GM21717 (cell line): ENCODE measurements around the gene GPR35.
"Not testable (repeated sequence)": the region's sequence is repeated elsewhere in the genome, so short reads cannot be mapped to it uniquely, and the experiment has no call there.

Source experiments
- ATAC-seq: cut with Tn5 transposase; IDR thresholded peaks from one replicate; pipeline ENCODE4 v1.9.1; 2021; ENCODE audit warnings: mild to moderate bottlenecking, moderate library complexity; ENCODE audit not compliant: unreplicated experiment

Gene GPR35

DNA sequence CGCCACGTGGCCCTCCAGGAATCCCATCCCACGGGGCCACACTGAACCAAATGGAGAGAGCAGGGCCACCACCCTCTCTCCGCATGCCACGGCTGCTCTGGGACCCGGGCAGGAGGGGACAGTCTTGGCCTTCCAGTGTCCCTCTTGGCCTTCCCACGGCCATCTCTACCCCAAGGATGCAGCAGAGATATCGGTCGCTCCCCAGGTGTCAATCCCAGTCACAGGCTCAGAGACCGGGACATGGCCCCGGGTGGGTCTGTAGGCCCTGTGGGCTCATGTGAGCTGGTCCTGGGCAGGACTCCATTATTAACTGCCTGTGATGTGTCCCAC lies 23.5 kb upstream of the GPR35 start:
- ATAC-seq = no peak

DNA sequence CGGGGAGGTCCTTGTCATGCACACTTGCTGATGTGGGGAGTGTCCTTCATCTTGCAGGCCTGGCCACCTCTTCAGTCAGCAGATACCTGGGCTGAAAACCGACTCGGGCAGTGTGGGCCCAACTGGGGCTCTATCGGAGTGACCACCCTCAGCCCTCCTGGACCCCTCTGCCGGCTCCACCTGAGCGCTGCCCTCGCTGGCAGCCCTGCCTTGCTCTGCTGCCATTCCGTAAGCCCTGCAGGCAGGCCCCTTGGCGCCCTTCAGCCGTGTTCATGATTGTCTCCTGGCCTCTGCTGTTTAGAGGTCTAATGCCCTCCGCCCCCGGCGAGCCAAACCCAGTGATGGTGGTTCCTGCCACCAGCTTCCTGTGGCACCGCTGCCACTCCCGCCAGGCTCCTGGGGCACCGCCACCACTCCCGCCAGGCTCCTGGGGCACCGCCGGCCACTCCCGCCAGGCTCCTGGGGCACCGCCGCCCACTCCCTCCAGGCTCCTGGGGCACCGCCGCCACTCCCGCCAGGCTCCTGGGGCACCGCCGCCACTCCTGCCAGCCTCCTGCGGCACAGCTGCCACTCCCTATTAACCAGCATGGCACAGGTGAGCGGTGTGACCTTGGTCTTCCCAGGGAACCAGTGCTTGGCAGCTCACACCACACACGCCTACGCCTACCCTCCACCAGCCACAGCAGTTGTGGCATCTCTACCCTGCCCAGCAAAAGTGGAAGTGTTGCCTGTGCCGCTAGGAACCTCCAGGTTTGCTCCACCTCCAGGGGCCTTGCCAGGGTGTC lies 22.8 kb upstream of the GPR35 start:
- ATAC-seq = no peak

DNA sequence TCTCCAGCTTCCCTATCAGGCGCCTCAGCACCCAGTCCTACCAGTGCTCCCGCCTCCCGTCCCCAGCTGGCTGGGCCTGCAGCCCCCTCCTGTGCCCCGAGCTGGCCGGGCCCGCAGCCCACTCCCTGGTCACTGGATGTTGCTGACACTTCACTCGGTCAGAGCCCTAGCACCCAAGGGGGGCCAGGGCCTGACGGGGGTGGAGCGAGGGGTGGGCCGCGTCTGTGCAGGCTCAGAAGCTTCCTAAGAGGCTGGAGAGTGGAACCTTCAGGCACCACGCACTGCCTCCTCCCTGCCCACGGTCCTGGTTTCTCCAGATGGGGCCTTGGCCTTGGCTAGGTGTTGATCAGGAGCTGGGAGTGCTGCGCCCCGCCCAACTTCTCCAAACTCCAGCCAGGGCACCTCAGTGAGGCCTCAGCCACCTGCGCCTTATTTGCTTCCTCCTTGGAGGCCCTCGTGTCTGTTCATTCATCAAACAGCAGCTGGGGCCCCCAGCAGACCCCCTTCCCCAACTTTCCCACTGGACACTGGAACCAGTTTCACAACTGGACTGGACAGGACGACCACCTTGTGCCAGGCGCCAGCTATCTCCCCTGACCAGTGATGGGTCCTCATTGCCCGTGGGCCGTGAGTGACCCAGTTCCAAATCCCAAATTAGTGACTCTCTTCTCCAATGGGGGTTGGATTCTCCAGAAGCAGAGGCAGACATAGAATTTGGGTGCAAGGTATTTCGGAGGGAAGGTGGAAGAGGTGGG lies 22.0 kb upstream of the GPR35 start:
- ATAC-seq = no peak

DNA sequence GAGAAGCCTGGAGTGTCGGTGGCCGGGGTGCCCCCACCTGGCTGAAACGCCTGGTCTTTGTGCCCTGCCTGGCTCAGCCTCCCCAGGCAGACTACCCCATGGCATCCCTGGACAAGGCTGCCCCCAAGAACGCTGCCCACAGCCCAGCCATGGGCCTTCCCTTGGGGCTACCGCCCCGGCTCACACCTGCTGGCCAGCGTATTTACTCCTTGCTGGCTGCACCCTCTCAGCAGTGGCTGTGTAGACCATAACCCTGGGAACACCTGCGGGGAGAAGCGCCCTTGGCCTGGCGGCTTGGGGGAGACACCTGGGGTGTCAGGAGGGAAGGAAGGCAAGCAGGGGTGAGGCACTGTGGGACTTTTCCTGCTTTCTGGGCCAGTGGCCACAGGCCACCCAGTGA lies 21.4 kb upstream of the GPR35 start:
- ATAC-seq = no peak

DNA sequence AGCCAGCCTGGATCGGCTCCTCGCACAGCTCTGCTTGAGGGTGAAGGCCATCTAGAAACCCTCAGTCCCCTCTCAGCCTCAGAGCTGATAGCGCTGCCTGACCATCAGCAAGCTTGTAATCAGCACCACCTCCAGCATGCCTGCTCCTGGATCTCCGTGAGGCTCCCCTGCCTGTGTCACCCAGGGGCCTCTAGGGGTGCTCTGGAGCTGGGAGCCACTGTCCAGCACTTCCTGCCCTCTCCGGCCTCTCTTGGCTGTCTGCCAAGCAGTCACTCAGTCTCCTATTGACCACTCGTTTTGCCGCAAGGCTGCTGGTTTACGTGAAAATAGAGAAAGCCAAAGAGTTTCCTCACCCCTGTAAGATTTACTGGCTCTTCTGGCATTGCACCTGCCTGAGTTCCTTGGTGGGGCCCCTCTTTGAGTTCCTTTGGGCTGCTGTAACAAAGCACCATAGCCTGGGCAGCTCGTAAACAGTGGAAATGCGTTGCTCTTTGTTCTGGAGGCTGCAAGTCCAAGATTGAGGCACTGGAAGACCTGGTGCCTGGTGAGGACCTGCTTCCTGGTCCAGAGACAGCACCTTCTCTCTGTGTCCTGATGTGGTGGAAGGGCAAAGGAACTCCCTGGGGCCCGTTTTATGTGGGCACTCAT lies 20.9 kb upstream of the GPR35 start:
- no peak for ATAC-seq

DNA sequence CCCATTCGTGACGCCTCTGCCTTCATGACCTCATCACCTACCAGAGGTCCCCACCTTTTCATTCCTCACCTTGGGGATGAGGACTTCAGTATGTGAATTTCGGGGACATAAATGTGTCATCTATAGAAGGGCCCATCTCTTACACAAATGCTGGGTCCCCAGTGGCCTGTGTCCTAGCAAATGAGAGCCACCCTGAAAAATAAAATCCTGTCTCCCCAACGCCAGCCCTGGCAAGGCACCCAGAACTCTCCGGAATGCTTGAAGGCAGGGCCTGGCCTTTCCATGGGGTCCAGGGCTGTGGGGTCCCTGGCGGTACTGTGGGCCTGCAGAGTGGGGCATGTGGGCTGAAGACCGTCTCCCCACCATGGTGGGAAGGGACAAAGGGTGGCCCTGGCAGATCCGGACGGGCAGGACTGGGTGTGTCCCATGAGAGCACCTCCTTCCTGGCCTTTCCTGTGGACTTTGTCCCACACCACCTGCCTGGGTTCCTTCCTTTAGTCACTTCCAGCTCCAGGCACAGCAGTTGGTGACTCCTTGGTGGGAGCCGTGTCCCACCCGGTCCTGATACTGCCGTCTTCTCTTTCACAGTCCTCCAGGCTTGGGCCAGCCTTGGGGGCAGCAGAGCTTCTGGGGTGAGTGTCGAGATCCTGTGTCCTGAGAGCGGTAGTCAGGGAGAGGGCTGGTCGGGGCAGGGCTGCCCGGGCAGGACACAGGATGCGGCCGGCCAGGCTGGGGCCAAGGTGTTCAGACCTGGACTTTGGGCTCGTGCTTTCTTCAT lies 20.2 kb upstream of the GPR35 start:
- ATAC-seq = no peak

DNA sequence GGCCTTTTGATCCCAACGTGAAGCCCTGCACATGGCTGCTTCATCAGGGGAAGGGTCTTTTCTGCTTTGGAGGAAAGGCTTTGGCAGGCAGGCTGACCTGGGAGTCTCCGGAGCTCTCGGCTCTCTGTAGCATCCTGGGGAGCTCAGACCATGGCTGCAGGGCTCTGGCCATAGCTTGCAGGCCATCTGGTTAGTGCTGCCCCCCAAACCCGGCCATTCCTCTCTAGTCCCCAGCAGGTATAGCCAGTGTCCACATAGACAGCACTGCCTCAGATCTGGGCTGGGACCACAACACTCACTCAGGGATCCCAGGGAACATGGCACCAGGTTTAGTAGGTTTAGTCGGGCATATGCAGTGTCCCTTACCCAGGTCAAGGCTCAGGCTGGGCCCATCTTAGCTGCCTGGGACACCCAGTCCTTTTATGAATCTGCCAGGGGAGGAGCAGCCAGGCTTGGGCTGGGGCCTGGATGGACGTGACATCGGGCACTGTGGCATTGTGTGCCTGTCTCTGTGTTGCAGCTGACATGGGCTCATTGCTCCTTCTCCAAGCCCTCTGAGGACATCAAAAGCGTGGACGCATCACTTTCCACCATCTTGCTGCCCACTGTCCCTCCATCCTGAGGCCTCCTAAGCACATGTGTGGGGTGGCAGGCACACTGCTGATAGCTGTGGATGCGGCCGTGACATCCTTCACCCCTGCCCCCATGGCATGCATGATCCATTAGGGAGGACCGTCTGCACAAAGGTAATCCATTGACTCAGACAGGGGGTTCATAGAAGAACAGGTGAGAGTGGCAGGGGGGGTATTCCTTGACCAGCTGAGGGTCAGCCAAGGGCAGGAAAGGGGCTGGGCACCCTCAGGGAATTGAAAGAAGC lies 19.2 kb upstream of the GPR35 start:
- no peak for ATAC-seq

DNA sequence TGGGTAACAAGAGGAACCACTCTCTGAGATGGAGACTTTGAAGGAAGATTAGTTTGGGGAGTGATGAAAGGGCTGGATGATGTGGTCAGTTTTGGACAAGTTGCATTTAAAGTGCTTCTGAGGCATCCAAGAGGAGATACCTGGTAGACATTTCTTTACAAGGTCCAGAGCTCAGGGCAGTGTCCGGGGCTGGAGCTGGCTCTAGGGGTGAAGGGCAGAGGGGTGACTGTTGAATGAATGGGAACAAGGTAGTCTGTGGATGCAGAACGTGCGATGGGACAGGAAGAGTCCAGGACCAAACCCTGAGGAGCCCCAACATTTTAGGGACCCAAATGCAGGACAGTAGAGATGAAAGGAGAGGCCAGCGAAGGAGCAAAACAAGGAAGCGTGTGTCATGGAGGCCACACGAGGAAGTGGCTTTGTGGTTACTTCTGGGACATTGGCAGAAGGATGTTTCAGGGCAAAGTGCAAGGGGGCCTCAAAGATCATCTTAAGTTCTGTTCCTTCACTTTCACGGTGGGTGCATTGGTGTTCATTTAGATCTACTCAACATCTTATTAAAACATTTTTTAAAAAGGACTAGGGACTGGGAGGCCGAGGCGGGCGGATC lies 13.6 kb upstream of the GPR35 start:
- ATAC-seq = no peak

DNA sequence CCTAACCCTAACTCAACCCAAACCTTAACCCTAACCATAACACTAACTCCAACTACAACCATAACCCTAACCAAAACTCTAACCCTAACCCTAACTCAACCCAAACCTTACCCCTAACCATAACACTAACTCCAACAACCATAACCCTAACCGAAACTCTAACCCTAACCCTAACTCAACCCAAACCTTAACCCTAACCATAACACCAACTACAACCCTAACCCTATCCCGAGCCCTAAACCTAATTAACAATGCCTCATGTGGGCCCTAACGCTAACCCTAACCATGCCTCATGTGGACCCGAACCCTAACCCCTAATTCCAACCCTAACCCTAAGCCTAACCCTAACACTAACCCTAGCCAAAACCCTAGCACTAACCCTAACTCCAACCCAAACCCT lies 11.5 kb upstream of the GPR35 start:
- ATAC-seq = no peak

DNA sequence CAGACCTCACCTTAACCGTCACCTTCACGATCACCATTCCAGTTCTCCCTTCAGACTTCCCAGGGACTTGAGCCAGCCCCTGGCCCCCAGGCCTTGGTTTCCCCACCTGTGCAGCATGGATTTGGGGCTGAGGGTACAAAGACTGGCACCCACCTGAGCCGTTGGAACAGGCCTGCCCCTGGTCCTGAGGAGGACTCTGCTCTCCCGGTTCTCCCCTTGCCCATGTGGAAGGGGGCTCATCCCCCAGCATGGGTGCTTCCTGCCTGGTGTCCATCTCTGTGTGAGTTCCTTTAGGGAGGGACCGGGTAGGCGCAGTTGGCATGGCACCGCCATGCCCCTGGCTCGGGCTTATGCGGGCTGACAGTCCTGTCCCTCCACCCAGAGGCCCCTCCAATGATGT lies 10.9 kb upstream of the GPR35 start:
- ATAC-seq = no peak

DNA sequence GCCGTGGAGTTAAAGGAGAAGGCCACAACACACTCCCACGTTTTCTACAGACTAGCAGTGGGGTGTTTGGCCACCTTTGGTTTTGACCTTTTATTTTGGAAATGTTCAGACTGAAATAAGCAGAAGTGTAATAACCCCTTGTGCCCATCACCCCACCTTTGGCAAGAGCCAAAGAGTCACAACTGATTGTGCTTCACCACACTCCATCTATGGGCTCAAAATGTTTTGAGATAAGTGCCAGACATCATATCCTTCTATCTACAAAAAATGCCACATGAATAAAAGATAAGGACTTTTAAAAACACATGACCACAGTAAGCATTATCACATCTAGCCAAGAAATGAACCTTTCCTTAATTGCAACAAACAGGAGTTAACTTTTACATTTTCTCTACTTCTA lies 9.9 kb upstream of the GPR35 start:
- no peak for ATAC-seq

DNA sequence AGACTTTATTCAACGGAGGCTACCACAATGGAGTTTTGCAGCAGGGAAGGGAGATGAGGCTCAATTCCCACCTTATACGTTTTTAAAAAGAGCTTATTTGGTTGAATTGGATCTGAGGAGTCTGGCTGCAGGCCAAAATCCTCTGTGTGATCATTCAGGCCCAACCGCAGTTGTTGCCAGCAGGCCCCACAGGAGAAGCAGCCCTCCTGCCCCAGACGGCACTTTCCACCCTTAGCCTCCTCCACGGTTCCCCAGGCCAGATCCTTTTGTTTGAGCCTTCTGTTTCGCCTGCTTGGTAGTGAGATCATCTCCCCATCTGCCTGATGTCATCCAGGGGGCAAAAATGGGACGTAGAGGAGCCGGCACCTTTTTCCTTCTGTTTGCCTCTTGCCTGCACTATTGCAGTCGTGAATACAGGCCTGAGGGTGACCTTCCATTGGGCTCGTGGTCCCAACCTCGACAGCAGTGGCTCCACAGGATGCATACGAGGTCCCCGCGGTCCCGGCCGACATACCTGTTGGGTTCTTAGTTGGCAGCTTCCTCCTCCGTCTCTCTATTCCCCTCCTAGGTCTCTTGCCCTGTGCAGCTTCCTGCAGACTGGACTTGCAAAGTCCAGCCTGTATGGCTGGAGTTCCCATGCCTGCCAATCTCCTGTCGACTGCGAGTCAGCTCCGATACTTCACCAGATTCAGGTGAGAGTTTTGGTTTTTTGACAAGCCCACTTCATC lies 9.3 kb upstream of the GPR35 start:
- no peak for ATAC-seq

DNA sequence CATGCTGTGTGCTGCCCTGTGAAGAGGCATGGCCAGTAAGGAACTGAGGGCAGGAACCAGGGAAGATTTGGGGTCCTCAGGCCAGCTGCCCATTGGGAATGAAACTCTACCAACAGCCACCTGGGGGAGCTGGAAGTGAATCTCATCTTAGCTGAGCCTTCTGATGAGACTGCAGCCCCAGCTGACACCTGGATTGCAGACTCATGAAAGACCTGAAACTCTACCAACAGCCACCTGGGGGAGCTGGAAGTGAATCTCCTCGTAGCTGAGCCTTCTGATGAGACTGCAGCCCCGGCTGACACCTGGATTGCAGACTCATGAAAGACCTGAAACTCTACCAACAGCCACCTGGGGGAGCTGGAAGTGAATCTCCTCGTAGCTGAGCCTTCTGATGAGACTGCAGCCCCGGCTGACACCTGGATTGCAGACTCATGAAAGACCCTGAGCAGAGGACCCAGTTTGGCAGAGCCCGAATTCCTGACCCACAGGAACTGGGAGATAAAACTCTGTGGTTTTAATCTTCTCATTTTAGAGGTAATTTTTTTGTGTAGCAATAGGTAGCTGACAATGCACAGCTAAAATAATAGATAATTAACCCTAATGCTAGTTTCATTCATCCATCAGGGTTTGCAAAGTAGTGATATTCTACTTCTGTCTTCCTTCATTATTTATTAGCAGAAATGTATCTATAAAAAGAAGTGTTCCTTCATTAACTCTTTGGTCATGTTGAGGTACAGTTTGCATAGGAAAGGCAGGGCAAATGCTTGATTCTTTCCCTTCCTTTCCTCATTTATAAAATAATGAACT lies 8.2 kb upstream of the GPR35 start:
- not testable (repeated sequence) for ATAC-seq

DNA sequence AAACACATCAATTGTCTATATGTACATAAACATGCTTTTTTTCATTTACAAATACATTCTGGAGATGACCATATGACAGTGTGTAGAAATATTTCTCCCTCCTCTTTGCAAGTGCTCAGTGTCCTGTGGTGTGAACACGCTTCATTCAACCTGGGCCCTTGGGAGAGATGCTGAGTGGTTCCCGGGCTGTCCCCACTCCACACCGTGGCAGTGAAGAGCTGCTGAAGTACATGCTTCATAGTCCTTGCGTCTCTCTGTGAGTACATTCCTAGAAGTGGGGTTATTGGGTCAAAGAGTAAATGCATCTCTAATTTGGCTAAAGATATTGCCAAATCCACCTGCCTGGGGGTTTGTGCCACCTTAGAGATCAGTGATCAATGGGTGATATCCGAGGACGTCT lies 6.5 kb upstream of the GPR35 start:
- no peak for ATAC-seq

DNA sequence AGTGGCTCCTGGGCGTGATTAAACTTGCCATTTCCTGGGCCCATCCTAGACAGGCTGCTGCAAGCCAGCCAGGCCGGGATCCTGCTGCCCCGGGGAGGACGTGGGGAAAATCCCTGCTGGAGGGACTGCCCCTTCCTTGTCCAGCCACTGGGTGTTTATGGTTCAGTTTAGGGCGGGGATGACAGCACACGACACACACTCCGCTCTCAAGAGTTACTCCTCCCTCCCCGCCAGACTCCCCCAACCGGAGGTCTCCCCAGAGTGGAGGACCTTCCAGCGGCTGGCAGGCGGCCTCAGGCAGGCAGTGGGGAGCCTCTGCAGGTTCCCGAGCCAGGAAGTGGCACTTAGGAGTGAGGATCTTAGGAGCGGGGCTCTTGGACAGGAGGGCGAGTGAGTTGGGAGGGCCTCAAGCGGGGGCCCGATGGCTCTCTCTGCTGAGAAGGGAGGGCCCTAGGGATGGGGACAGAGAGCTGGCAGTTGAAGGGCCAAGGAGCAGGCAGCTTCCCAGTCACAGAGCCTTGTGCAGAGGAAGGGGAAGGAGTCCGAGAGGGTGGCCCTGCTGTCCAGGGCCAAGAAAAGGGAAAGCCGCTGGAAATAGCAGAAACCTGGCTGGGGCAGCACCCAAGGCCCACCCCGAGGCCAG lies 5.7 kb upstream of the GPR35 start:
- no peak for ATAC-seq

DNA sequence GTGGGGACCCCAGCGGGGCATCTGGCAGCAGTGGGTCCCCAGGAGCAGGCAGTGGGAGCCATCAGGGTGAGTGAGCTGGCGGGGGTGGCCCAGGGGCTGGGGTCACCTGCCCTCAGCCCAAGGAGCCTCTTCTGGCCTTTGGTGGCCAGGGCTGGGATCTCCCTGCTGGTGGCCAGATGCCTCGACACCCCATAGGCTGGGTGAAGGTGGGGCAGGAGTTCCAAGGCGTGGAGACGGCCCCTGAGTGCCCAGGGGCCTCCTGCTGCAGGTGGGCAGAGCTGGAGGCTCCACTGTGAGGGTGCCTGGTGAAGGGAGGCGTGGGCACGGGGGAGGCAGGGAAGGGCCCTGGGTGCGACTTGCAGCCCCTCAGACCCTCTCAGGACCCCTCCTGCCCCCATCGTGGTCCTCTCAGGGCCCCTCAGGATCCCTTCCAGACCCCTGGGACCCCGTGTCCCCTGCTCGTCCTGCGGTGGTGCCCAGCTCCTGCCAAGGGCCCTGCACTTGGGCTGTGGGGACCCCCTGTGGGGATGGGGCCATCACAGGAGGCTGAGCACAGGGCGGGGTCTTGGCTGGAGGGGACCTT lies 5.0 kb upstream of the GPR35 start:
- no peak for ATAC-seq

DNA sequence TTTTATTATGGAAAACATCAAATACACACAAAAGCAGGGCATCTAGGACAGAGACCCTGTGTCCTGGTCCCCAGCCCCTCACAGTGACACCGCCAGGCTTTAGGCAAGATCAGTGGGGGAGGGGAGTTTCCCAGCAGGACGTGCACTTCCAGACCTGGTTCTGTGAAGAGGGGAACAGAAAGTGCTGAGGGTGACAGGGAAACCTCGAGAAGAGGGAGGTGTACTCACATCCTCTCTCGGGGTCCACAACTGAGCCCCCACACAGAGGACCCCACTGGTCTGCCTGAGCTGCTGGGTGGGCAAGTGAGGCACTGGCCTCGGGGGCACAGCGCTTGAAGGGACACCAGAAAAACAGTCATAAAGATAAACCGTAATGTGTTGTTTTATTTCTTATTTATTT lies 4.4 kb upstream of the GPR35 start:
- ATAC-seq = no peak

DNA sequence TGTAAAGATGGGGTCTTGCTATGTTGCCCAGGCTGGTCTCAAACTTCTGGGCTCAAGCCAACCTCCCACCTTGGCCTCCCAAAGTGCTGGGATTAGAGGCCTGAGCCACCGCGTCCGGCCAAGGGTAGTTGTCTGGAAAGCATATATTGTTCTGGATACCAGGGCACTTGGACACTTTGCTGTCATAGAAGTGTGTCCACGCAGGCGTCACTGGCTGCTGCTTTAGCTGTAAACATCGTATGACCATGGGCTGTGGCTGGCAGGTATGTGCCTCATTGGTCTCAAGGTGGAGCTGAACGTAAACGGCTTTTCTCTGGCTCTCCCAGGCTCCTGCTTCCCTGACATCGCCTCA lies 3.2 kb upstream of the GPR35 start:
- ATAC-seq = no peak
